Measurements from ENCODE around the gene LCAT. TPM values are rescaled to one million over a fixed set of nuclear protein-coding genes. Genes with fewer than 3 reads are reported as not detected.

LCAT gene
- total and polyA plus RNA-seq, 2 experiments from 2014 or later, result 13.7 to 18.9 TPM

GRCh38 chr16:67902831-67903230, 41.1 kb downstream of the LCAT start:
- no peaks in the 10 kb centered on the region for H3K4me1 Mint-ChIP-seq
- no peaks in the 10 kb centered on the region for H3K27me3 ChIP-seq (ENCODE audit: insufficient read depth)
- no peak overlapping the region for H2AFZ ChIP-seq
- peak overlapping the region; percentile 72; the same call in 1 of the 2 replicates for H3K27ac ChIP-seq (ENCODE audit: low read depth)
- 0 out of 2 replicates have a peak, but pooled peaks cover 3% of the 10 kb centered on the region for H3F3A ChIP-seq (replicated peaks; ENCODE audit: low read depth)
- H3K9me2 ChIP-seq (ENCODE audit: insufficient read depth), result no peaks in the 10 kb centered on the region
- peaks cover 8% of the 10 kb centered on the region; the same call in 1 of the 2 replicates for H4K20me1 ChIP-seq (replicated peaks; ENCODE audit: insufficient read depth)
- H3K4me1 ChIP-seq (ENCODE audit: insufficient read depth), result no peaks in the 10 kb centered on the region
- H3K36me3 Mint-ChIP-seq (ENCODE audit: low read depth), result peaks cover 9% of the 10 kb centered on the region; the same call in 2 of the 3 replicates
- H3K36me3 ChIP-seq (ENCODE audit: insufficient read depth), result no peaks in the 10 kb centered on the region
- no peaks in the 10 kb centered on the region for H3K9me3 Mint-ChIP-seq
- no peak for ATAC-seq
- no peak for TF ChIP-seq EZH2 (IDR thresholded peaks at IDR 0.05; ENCODE audit: low read depth, unreplicated experiment)
- TF ChIP-seq CREB1 (CRISPR knock-in tag; IDR thresholded peaks at IDR 0.05; ENCODE audit: low read depth), result no peak
- TF ChIP-seq POLR2AphosphoS5 (IDR thresholded peaks at IDR 0.05; ENCODE audit: low read depth), result no peak
- TF ChIP-seq ETS1 (IDR thresholded peaks at IDR 0.05), result no peak
- no peak for TF ChIP-seq ZNF462 (CRISPR knock-in tag; IDR thresholded peaks at IDR 0.05)
- no peak for TF ChIP-seq ZNF114 (CRISPR knock-in tag; IDR thresholded peaks at IDR 0.05)
- TF ChIP-seq CTCF (conservative IDR thresholded peaks at IDR 0.05; ENCODE audit: low read depth in 2 of 2), result no peak
- no peak for TF ChIP-seq EZH2phosphoT487 (IDR thresholded peaks at IDR 0.05; ENCODE audit: unreplicated experiment)
- no peak for TF ChIP-seq NANOG (IDR thresholded peaks at IDR 0.05; ENCODE audit: borderline replicate concordance)
- TF ChIP-seq ZNF331 (CRISPR knock-in tag; IDR thresholded peaks at IDR 0.05; ENCODE audit: low read depth), result no peak
- no peak for TF ChIP-seq STAT1 (IDR thresholded peaks at IDR 0.05; ENCODE audit: unreplicated experiment)
- TF ChIP-seq JUNB (IDR thresholded peaks at IDR 0.05; ENCODE audit: unreplicated experiment), result no peak
- no peak for TF ChIP-seq REST (IDR thresholded peaks at IDR 0.05; ENCODE audit: unreplicated experiment)
- H3K27ac Mint-ChIP-seq, result no peak overlapping the region
- H3K27me3 Mint-ChIP-seq (ENCODE audit: insufficient read depth, low read depth, poor library complexity), result peaks cover 4% of the 10 kb centered on the region
- H3K4me3 Mint-ChIP-seq, result no peak overlapping the region
- no peak for DNase-seq (ENCODE audit: low spot score)
- H3K4me2 ChIP-seq, result no peak overlapping the region
- peaks cover 33% of the 10 kb centered on the region for H3K79me2 ChIP-seq (replicated peaks; ENCODE audit: insufficient read depth)
- H3K4me3 ChIP-seq, result no peak overlapping the region

All from GM23338 (cell line).